SK-N-MC (cell line): Measurements from ENCODE around the gene LINS1.

Experiments
- DNase-seq: peaks from one replicate; pipeline ENCODE4 v3.0.0-alpha.2; 2011; ENCODE audit warnings: low read depth, low spot score
- H3K27ac ChIP-seq: fragments of 200-600 bp; sonication (generic); 2 replicates; pipeline ENCODE4 v1.5.1; 2016; ENCODE audit warnings: mixed run types
- H3K36me3 ChIP-seq: fragments of 200-600 bp; sonication (generic); 2 replicates; pipeline ENCODE4 v1.6.1; 2017; ENCODE audit warnings: antibody characterized with exemption, low read length, mixed read lengths; ENCODE audit not compliant: insufficient read depth
- H3K4me3 ChIP-seq: fragments of 200-600 bp; sonication (generic); 2 replicates; pipeline ENCODE4 v1.5.1; 2016
- H3K9ac ChIP-seq: fragments of 200-600 bp; sonication (generic); 2 replicates; pipeline ENCODE4 v1.8.0; 2017; ENCODE audit warnings: mixed run types, mixed read lengths; ENCODE audit not compliant: insufficient read length
- H3K9me3 ChIP-seq: fragments of 200-600 bp; sonication (generic); 2 replicates; pipeline ENCODE4 v1.6.1; 2017; ENCODE audit warnings: low read depth, mild to moderate bottlenecking, antibody characterized with exemption, low read length, moderate library complexity, mixed read lengths
- EZH2 ChIP-seq: fragments of 200-600 bp; sonication (generic); IDR thresholded peaks from one replicate; pipeline ENCODE4 v1.6.1; 2017; ENCODE audit warnings: antibody characterized with exemption
- FOXP2 ChIP-seq: optimal IDR thresholded peaks from 2 replicates; pipeline ENCODE3; 2011; ENCODE audit warnings: mild to moderate bottlenecking, moderate library complexity; ENCODE audit not compliant: insufficient read depth; ENCODE audit errors: extremely low read length, control extremely low read depth
- POLR2AphosphoS5 ChIP-seq: IDR thresholded peaks from 2 replicates; pipeline ENCODE4 v1.6.1; 2012; ENCODE audit warnings: mild to moderate bottlenecking, low read depth, low read length, borderline replicate concordance

LINS1 gene

DNA sequence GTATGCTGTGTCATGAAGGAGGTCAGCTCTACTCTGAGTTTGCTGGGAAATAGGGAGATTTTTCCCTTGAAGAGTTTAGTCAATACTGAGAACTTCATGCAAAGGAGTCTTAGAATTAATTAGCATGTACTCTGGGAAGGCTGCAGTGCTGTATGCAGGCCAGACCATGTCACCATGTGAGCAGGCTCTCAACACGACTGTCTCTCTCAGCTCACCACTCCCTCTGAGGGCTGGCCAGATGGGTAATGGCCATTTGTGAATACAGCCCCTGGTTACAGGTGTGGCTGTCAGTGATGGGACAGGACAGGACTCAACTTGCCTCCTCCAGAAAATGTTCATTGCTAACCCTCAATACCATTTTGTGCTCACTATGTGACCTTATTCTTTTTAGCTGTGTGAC lies 68.1 kb downstream of the LINS1 start:
- no peak overlapping the region for H3K27ac ChIP-seq
- no peaks in the 10 kb centered on the region for H3K36me3 ChIP-seq
- no peak overlapping the region for H3K4me3 ChIP-seq
- no peak for DNase-seq
- no peak overlapping the region for H3K9ac ChIP-seq
- TF ChIP-seq EZH2 (no peak), POLR2AphosphoS5 (no peak), FOXP2 (no peak)
- no peaks in the 10 kb centered on the region for H3K9me3 ChIP-seq

DNA sequence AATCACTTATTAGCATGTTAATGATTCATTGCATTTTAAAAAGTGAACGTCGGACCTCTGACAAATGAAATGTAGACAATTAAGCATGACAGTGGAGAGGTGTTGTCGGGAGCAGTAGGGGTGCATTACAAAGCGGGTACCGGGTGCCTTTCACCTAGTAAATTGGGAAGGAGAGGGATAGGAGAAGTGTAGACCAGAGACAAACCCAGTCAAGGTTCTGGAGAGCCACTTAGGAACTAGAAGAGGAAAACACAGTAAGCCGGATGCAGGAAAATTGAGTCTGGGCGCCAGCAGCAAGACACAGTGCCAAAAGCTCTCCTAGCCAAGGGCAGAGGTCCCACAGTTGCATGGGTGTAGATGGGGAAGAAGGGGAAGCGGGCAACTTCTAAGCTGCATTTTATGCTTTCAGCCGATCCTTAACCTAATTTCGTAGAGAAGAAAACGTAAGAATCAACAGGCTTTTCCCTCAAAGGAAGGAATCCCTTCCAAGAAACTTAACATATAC lies 70.1 kb downstream of the LINS1 start:
- H3K36me3 ChIP-seq: no peaks in the 10 kb centered on the region
- H3K9ac ChIP-seq: no peak overlapping the region
- no peaks in the 10 kb centered on the region for H3K9me3 ChIP-seq
- no peak for DNase-seq
- TF ChIP-seq EZH2 (peak; percentile 71), POLR2AphosphoS5 (no peak)
- H3K4me3 ChIP-seq: no peak overlapping the region
- H3K27ac ChIP-seq: no peak overlapping the region

DNA sequence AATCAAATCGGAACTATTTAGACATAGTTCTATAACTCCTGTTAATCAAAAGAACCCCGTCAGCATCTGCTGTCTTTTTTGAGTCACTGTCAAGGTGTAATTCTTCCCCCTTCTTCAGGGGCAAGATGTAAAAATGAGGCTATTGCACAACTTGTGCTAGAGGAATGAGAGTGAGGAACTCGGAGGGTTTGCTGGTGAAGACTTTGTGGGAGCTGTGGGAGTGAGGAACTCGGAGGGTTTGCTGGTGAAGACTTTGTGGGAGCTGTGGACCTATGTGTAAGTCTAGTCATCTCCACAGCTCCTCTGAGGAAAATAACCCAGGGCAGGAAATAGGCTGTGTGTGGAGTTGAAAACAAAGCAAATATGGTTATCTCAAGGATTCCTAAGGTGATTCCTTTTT lies 70.8 kb downstream of the LINS1 start:
- no peak for DNase-seq
- no peaks in the 10 kb centered on the region for H3K9me3 ChIP-seq
- H3K27ac ChIP-seq: no peak overlapping the region
- no peak overlapping the region for H3K4me3 ChIP-seq
- H3K36me3 ChIP-seq: no peaks in the 10 kb centered on the region
- H3K9ac ChIP-seq: no peak overlapping the region
- no peak for TF ChIP-seq FOXP2
- no peak for TF ChIP-seq EZH2
- no peak for TF ChIP-seq POLR2AphosphoS5

DNA sequence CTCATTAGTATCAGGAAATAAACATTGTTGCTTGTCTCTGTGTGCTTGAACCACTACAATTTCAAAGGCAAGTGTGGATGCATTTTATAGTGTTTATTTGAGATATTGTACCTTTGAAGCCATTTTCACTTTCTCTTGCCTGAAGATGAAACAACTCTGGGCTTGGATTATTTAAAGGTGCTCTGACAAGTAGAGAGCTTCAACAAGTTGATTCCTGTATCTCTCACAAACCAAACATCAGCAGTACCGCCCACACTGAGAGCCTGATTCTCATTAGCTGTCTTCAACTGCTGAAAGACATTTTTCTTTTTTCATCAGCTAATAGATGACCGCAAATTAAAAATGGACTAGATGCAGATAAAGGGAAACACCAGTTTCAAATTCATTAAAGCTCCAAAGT lies 72.4 kb downstream of the LINS1 start:
- Histone ChIP-seq H3K9ac (no peak overlapping the region), H3K36me3 (no peaks in the 10 kb centered on the region), H3K4me3 (no peak overlapping the region), H3K27ac (no peak overlapping the region), H3K9me3 (no peaks in the 10 kb centered on the region)
- TF ChIP-seq EZH2 (no peak), POLR2AphosphoS5 (no peak), FOXP2 (no peak)
- no peak for DNase-seq

DNA sequence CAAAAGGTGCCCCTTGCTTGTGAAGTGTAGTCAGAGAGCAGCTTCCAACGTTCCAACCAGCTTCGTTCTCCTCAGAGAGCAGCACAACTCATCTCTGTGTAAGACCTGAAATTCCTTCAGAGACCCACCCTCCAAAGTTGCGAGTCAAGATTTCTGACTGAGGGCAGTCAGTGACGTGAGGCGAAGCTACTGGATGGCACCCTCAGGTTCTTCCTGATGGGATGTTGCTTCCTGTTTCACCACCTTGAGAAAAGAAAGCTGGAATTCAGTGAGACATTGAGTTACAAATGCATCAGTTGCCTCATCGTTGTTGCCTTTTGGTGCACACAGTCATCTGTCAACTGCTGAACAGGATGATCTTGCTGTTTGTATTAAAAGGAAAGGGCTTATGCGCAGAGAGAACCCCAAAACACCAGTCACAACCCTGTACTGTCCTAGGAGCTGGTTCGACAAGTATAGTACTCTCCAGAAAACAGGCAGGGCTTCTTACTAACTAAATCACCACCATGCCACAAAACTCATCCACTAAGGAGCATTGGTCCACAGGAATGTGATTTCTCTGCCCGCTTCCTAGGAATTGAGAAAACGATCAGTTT lies 73.1 kb downstream of the LINS1 start, which contains the start of gene CERS3:
CERS3 (minus strand) TSS at position 118 of the 596 bp plus-strand sequence. CDS start 27,101 bp downstream, outside the sequence.
- H3K36me3 ChIP-seq: no peaks in the 10 kb centered on the region
- H3K4me3 ChIP-seq: no peak within 1 kb of the TSS
- no peak within 1 kb of the TSS for H3K9ac ChIP-seq
- TF ChIP-seq POLR2AphosphoS5: no peak
- TF ChIP-seq FOXP2: no peak
- no peak for TF ChIP-seq EZH2
- DNase-seq: no peak
- H3K27ac ChIP-seq: no peak within 1 kb of the TSS
- H3K9me3 ChIP-seq: no peaks in the 10 kb centered on the region

DNA sequence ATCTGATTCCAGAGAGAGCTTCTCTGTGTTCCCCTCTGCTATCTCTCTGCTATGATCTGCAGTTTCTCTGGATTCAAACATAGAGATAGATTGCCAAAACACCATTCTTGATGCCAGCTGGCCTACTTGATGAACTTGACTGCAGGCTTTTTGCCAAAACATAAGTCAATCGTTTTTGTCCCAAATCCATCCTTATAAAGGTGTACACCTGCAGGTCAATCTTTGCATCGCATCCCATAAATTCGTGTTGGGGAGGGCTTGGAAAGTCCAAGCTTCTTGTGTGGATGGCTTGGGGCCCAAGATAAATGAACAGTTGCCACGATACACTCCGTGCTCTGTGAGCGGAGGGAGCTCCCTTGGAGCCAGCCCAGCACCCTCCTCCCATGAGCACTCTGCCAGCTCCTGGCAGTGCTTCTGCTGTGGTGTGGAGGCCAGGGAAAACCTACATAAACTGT lies 75.9 kb downstream of the LINS1 start:
- no peak for DNase-seq
- no peak for TF ChIP-seq POLR2AphosphoS5
- no peak for TF ChIP-seq FOXP2
- no peak for TF ChIP-seq EZH2
- Histone ChIP-seq H3K9ac (no peak overlapping the region), H3K9me3 (no peaks in the 10 kb centered on the region), H3K36me3 (no peaks in the 10 kb centered on the region), H3K27ac (no peak overlapping the region), H3K4me3 (no peak overlapping the region)

DNA sequence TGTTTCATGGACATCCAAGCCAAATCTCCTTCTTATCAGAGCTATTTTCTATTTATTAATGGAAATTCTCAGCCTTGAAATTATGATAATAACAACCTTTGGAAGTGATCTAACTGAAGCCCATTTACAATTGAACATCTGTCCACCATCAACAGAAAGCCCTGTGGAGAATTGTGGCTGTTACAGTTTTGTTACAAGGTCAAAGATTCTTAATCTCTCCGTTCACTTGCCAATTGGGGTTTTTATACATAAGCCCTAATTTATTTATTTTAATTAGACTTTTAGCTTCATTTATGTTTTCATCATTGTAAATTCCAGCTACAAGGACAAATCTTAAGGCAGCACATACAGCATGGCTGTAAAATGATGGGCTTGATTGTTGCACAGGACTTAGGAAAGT lies 76.5 kb downstream of the LINS1 start:
- H3K9ac ChIP-seq: no peak overlapping the region
- H3K27ac ChIP-seq: no peak overlapping the region

DNA sequence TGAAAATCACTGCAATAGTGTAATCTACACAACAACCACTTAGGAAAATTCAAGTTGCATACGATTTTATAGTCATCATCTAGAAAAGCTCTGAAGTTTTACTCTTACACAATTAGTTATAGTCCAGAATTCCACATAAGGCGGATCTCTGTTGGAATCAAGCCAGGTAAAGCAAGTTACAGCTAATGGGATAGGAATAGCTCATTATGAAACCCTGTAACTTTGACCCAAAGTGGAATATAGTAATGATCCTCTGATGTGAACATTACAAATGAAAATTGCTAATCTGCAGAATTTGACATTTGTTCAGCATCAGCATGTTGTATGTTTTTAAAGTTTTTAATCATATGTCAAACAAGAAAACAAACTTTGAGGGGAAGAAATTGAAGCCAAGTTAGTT lies 77.7 kb downstream of the LINS1 start:
- no peak for DNase-seq
- Histone ChIP-seq H3K9ac (no peak overlapping the region), H3K36me3 (no peaks in the 10 kb centered on the region), H3K4me3 (no peak overlapping the region), H3K27ac (no peak overlapping the region), H3K9me3 (no peaks in the 10 kb centered on the region)
- TF ChIP-seq FOXP2 (no peak), EZH2 (no peak), POLR2AphosphoS5 (no peak)

More for the DNA sequence above, 76.5 kb downstream of the LINS1 start:
- Histone ChIP-seq H3K9me3 (no peaks in the 10 kb centered on the region), H3K36me3 (no peaks in the 10 kb centered on the region), H3K4me3 (no peak overlapping the region)
- TF ChIP-seq POLR2AphosphoS5 (no peak), EZH2 (no peak), FOXP2 (no peak)
- DNase-seq: no peak

DNA sequence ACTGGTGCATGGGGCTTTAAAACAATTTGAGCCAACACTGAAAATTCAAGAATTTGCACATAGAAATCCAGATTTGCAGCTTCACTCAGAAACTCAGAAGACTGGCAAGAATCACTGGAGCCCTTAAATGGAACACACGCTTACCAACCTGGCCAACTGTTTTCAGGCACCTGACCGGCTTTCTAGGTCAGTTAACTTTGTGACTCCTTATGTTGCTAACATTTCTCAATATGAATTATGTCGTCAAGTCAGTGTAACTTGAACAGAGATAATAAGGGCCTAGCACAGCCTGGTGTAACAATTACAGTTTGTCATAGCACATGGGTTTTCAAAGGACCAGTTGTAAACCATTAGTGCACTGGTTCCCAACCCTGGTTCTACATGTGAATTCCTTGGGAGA lies 80.1 kb downstream of the LINS1 start:
- Histone ChIP-seq H3K9me3 (no peaks in the 10 kb centered on the region), H3K9ac (no peak overlapping the region), H3K36me3 (no peaks in the 10 kb centered on the region), H3K27ac (no peak overlapping the region), H3K4me3 (no peak overlapping the region)
- TF ChIP-seq FOXP2 (no peak), EZH2 (no peak), POLR2AphosphoS5 (no peak)
- DNase-seq: no peak
